Renal pelvis (tissue), 4 donors: ENCODE results near the gene AATF. TPM values are rescaled to one million over a fixed set of nuclear protein-coding genes. Genes with fewer than 3 reads are reported as not detected.

Experiments
- DNase-seq: peaks from one replicate; pipeline ENCODE4 v3.0.0-alpha.2; 2013
- polyA plus RNA-seq, 3 donors: library from polyadenylated mRNA; unstranded; fragments of 120-200 nt; gene quantifications; one replicate each; pipeline ENCODE4 v1.2.1, GENCODE V29; 2013; ENCODE audit not compliant: insufficient read length in 3 of 3

AATF gene
- polyA plus RNA-seq, 3 donors = 48.1 to 53.9 (median 51.9) TPM

DNA sequence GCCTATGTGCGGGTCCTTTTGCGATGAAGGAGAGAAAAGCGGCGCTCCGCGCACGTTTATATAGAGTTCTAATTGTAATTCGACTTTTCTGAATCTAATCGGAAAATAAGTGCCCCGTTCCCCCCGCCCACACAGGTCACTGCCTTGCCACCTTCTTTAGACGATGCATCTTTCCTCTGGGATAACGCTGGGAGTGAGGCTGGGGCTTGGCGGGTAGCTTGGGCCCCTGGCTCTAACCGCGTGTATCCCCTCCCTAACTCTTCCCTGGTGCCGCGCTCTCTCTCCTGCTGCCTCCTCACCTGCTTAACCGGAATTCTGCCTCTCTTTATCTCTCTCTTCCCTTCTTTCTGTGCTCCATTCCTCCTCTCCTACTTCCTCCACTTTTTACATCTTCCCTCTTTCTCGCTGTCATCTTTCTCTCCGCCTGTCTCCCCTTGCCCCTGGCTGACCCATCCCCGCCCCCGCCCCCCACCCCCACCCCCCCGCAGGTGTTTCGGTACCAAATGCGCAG lies 8.9 kb upstream of the AATF start:
- no peak for DNase-seq

DNA sequence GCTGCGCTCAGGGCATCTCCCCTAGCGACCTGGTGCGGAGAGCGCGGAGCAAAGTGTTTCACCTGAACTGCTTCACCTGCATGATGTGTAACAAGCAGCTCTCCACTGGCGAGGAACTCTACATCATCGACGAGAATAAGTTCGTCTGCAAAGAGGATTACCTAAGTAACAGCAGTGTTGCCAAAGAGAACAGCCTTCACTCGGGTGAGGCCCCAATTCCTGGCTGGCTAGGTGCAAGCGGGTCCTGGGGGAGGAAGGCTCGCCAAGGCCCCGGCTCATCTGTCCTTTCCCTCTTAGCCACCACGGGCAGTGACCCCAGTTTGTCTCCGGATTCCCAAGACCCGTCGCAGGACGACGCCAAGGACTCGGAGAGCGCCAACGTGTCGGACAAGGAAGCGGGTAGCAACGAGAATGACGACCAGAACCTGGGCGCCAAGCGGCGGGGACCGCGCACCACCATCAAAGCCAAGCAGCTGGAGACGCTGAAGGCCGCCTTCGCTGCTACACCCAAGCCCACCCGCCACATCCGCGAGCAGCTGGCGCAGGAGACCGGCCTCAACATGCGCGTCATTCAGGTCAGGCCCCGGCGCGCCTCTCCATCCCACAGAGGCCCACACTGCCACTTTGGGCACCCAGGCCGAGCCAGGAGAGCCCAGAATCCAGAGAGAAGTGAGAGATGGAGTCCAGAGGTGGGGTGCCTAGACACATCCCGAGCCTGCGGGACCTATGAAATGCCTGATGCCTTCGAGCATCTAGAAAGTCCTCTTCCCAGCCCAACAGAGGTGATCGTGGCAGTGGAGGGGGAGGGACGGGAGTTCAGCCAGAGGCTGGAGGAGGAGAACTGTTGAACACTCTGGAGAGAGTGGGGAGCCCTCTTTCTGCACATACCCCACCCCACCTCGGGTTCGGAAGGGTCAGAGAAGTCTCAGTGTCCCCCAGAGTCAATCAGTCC lies 8.2 kb upstream of the AATF start:
- no peak for DNase-seq

DNA sequence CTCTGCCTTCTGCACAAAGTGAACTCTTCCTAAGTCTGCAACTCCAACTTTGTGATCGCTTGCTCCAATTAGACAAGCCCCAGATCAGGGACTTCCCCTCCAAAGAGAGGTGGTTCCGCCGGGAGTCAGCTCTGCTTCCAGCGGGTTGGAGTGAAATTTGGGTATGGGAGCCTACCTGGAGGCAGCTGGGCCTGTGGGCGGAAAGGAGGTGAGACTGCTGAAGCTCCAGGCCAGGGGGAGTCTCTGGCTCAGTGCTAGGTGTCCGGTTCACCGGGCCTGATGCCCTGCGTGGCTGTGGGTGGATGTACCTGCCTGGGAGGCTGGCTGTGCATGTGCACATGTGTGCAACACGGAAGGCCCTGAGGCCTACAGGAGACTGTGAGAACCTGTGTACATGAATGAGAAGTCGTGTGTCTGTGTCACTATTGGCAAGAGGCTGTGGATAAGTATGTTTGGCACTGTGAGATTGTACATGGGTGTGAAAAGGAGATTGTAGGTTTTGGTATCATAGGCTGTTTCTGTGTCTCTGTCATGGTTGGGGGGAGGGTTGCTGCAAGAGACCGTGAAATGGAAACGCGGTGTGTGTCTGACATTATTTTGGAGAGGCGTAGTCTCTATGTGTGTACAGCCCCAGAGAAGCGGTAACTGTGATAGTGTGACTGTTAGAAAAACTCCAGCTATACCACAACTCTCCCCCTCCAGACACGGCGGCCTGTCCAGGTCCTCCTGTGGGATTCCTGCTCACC lies 7.3 kb upstream of the AATF start:
- no peak for DNase-seq

DNA sequence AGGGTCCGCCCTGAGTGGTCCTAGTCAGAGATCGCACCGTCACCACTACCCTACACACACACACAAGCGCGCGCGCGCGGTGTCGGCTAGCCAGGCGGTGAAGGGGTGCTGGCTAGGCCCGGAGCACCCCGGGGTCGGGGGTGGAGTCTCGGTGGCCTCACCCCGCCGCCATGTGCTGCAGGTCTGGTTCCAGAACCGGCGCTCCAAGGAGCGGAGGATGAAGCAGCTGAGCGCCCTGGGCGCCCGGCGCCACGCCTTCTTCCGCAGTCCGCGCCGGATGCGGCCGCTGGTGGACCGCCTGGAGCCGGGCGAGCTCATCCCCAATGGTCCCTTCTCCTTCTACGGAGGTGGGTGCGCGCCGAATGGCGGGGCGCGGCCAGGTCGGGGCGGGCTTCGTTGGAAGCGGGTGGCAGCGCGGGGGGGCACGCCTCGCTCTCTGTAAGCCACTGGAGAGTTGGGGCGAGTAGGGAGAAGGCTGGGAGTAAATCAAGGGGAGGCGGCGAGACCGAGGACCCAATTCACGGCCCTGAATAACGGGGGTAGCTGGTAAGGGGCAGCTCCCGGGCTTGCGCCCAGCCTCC lies 6.6 kb upstream of the AATF start:
- DNase-seq = no peak

DNA sequence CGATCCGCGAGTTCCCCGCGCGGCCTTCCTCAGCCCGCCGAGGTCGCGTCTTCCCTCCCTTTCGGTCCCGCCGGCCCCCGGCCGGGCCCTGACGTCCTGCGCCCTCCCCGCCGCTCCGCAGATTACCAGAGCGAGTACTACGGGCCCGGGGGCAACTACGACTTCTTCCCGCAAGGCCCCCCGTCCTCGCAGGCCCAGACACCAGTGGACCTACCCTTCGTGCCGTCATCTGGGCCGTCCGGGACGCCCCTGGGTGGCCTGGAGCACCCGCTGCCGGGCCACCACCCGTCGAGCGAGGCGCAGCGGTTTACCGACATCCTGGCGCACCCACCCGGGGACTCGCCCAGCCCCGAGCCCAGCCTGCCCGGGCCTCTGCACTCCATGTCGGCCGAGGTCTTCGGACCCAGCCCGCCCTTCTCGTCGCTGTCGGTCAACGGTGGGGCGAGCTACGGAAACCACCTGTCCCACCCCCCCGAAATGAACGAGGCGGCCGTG lies 6.1 kb upstream of the AATF start:
- no peak for DNase-seq

DNA sequence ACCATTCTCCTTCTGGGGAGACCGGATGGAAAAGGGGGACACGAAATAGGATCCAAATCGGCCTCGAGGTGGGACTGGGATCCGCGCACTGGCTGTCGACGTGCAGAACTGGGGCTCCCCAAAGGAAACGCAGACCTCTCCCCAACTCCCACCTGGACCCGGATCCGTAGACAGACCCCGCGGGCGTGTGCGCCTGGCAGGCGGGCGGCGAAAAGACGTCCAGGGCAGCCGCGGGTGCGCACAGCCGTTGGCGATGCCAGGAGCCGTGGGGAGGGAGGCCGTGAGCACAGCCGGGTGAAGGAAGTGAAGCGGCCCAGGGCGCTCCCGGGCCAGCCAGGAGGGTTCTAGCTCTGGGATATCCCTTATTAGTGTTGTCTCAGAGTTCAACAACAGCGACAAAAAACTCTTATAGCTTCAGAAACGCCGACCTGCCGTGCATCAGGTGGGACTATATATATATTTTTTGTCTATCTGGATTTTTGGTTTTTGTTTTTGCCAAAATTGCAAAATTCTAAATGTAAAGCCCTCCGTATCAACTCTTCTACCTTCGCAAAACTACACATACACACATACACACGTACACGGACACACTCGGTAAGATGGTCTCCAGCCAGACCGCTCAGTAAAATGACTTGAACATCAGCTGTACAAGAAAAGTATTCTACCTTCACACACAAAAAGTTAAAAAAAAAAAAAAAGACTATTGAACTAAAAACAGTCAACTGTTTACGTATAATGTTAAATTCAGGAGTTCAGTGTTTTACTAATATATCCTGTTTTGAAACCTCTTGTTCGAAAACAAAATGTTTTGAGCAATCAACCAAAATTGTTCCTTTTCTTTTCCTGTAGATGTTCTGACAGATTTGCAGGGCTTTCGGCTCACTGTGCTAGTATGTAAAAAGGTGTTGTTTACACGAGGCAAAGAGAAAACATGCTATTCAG lies 5.2 kb upstream of the AATF start:
- no peak for DNase-seq

DNA sequence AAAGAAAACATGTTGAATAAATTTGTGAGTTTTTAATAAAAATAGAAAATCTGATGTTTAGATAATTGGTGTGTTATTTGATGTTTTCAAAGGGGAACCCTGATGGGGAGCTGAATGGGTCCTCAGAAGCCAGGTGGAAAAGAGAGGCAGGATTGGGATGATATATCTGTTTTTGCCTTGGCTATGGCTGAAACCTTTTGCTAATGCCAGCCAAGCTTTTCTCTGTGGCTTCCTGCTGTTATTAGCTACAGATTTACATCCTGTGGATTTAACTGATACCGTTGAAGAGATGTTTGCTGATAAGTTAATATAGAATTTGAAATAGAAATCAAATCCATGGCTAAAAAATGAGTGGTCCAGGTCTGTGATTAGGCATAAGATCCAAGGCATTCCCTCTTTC lies 4.2 kb upstream of the AATF start:
- DNase-seq = no peak

DNA sequence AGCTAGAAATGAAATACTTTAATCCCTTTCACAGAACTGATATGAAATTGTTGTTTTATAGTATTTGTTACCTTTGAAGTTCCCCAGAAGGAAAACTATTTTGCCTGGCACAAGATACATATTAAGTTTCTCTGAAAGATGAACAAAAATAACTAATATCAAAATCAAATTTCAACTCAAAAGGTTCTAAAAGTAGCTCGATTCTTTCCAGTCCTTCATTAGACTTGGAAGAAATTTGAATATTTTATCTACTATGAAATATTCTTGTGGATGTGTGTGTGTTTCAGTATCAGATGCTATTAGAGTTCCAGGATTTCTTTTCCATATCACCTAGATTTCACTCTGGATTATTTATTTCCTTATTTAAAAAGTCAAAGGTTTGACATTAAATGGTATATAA lies 3.6 kb upstream of the AATF start:
- DNase-seq = no peak

DNA sequence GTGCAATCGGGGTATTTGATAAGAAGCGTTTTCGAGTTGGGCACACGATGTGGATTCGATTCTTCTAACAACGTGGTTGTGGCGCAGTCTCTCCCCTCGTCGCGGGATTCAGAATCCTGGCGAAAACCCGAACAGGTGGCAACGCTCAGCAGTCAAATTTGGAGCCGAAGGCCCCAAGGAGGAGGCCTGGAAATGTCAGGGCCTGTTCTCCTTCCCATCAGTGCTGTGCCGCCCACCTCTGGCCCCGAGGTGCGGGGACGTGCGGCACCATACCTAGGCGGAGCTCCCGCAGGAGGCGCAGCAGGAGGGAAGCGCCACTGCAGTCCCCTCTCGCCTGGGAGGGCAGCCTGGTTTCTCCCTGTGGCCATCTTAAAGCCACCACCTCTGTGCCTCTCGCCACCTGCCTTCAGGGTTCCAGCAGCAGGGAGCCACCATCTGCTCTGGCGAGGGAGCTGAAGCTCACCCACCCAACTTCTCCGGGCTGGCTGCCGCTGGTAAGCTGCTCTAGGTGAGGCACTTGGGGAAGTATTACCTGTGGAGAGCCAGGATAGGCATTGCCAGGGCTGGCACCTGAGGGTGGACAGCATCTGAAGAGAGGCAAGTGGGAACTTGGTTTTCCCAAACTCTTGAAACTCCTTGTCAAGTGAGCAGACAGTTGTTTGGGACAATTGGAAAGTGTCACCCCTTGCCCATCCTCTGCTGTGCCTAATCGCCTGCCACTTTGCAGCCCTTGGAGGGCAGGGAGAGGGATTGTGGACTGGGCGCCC lies 2.6 kb upstream of the AATF start:
- no peak for DNase-seq

DNA sequence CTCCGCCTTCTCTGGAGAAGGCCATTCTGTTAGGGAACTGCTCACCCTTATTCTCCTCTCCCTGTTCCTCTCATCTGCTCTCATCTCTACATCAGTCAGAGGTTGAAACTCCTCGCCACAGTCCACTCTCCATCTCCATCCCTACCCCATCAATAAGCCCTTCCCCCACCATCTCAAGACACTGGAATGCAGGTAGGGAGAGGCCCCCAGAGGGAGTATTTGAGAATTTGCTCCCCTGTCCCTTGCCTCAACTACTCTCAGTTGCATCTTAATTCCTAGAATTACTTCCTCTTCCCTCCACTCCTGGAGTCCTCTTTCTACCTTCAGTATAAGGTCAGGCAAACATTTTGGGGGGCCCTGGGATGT lies 2.0 kb upstream of the AATF start:
- DNase-seq = no peak

DNA sequence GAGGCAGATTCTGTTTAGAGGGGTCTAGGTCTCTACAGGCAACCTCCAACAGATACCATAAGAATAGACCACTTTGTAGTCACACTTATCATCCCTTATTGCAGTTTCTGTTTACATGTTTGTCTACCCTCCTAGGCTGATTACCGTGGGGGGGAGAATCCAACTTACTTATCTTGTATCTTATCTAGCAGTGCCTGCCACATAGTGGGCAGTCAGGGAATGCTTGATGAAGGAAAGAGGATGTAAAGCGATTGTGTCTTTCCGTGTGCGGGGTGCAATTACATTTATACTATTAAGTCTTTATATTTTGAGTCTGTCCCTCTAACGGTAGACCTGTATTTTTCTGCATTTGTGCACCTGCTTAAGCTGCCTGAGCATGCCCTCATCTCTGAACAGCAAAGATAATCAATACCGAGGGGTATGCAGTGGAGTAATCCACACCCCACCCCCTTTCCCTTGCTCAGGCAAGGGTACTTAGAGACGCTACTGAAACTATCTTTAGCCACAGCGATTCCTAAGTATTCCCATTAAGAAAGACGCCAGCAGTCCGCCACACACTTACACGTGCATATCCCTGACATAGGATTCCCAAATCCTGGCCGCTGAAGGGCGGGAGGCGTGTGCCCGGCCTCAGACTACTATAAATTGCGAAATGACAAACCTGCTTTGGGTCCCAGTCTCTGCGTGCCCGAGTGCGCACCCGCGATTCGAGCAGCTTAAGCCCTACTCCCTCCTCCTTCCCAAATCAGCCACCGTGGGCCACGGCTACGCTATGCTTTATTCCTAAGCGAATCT lies 635 bp upstream of the AATF start:
- DNase-seq = no peak

DNA sequence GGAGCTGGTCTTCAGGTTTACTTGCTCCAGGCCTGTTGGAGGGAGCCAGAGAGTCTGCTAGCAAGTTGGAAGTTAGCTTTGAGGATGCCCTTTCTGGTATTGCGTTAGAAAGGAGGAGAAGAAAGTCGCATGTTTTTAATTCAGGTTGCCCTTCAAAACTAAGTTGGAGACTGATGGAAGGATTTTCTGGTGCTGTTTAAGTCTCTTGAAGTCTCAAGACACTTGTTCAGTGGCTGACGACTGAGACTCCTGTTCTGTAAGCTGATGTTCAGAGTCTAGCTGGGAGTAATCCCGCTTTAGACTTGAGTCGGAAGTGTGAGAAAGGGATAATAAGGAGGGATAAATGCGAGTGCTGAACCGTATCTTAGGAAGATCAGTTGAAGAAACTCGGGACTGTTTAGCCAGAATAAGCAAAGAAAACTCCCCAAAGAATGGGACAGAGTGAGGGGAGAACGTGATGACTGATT lies 740 bp downstream of the AATF start:
- no peak for DNase-seq

DNA sequence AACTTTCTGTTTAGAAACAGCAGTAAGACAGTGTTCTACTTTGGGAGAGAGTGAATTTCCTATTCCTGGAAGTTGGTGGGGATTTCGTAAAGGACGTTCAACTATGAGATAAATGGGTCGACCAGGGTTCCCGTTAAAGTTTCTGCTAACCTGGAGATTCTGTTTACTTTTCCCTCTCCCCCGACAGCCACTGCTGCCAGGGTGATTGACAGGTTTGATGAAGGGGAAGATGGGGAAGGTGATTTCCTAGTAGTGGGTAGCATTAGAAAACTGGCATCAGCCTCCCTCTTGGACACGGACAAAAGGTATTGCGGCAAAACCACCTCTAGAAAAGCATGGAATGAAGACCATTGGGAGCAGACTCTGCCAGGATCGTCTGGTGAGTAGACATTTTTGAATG lies 1.3 kb downstream of the AATF start:
- no peak for DNase-seq

DNA sequence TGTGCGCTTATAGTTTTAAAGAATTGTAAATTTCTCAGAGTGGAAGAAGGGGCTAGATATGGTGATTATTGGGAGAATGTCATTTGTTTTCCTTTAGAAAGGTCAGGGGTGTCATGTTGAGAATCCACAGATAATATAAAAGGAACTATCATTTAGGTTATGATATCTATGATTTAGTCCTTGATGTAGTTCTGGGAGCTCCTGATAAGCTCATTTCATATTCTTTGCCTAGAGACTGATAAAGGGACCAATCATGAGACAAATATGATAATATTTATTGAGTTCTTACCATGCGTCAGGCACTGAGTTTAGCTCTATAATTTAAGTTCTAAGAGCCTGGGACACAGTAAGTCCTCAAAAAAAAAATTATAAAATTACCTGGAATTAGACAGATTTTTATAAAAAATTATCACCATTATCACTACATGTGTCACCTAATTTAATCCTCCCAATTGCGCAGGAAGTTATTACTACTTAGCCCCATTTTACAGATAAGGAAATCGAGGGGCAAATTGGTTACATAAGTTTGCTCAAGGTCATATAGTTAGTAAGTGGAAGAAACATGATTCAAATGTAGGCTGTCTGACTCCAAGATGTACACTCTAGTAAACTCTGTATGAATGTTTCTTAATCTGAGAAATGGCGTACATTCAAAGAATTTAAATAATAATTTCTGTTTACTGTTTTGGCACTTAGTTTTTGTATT lies 2.5 kb downstream of the AATF start:
- no peak for DNase-seq

DNA sequence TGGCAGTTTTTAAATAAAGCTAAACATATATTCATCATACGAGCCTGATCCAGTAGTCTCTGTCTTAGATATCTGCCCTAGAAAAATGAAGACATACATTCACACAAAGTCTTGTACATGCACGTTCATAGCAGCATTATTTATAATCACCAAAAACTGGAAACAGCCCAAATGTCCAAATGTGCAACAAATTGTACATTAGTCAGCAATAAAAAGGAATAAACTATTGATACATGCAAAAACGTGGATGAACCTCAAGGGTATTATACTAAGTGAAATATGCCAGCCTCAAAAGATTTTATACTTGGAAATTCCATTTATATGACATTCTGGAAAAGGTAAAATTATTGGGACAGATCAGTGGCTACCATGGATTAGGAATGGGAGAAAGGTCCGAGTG lies 22.8 kb downstream of the AATF start:
- no peak for DNase-seq

DNA sequence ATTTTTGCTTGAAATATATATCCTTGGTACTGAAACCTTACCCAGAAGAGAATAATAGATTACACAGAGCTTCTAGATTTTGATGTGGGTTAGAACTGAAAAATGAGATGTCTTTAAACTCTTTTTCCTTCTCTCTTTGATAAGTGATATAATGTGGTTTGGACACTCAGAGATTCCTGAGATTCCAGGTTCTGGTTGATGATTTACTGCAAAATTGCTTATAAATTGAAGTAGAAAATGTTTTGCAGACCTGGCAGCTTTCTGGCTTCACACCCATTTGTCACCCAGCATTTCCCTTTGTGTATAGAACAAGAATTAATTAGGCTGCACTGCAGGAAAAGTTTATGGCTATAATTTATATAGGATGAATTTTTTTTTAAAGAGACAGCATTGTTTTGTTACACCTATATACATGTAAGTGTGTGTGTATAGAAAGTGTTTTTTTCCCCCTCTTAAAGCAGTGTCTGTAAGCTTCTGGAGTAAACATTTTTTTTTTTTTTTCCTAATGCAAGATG lies 23.5 kb downstream of the AATF start:
- no peak for DNase-seq

DNA sequence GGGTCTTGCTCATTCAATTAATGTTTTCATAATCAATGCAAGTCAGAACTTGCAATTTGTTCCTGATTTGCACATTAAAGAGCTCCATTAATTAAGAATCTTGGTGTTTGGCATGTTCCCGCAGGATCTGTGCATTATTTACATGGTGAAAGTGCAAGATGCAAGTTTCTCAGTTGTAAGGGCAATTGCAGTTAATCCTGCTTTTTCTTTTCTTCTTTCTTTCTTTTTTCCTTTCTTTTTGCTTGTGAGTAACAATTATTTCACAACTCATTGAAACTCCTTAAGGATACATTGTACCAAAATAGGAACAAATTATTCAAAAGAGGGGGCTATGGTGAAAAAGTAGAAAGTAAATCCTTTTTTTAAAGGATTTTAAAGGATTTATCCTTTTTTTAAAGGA lies 24.2 kb downstream of the AATF start:
- DNase-seq = no peak

DNA sequence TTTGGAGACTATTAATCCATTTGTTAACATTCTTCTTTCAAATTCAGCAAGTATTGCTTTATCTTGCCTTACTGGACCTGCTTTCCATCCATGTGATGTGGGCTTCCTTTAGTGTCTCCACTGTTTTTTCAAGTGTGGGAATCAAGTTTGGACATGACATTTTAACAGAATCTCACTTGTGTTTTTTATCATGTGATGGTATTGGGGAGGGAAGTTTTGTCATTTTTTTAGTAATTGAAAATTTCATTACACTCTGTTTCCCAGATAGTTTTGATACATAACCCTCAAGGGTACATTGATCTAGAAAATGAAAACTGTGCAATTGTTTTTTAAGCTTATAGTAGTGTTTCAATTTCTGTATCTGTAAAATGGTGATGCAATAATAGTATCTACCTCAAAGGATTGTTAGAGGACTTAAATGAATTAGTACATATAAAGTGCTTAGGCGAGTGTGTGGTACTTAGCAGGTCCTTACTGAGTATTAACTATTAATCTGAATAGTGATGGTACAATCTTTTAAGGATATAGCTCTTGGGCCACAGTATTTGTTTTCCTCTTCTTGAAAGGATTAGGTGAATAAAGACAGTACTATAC lies 27.3 kb downstream of the AATF start:
- no peak for DNase-seq
